ENCODE measurements around the gene POLR2J3. TPM values are rescaled to one million over a fixed set of nuclear protein-coding genes. Genes with fewer than 3 reads are reported as not detected.
"Not testable (repeated sequence)": the region's sequence is repeated elsewhere in the genome, so short reads cannot be mapped to it uniquely, and the experiment has no call there.

The POLR2J3 gene
- polyA plus RNA-seq, 3 donors = 24.4 to 133 (median 24.9) TPM

GRCh38 chr7:102583495-102583894 lies 11.1 kb upstream of the POLR2J3 start:
- H3K4me1 ChIP-seq (ENCODE audit: control insufficient read depth in 1 of 2, insufficient read depth in 2 of 2, low read length in 2 of 2); H3K9me3 Mint-ChIP-seq; H3K9ac ChIP-seq (ENCODE audit: insufficient read depth, low read length, poor library complexity, severe bottlenecking); H3K4me1 Mint-ChIP-seq; H3K4me2 ChIP-seq (replicated peaks; ENCODE audit: extremely low read depth, low read length, poor library complexity, severe bottlenecking); H3K27me3 Mint-ChIP-seq (ENCODE audit: low read depth in 3 of 3); H3K36me3 ChIP-seq (replicated peaks in 1 of 2; ENCODE audit: control insufficient read depth in 1 of 2, insufficient read depth in 2 of 2, low read length in 2 of 2); DNase-seq; H4K20me1 ChIP-seq (ENCODE audit: insufficient read depth, low read length); H3K36me3 Mint-ChIP-seq; H2AFZ ChIP-seq (ENCODE audit: insufficient read depth, low read depth, low read length, poor library complexity, severe bottlenecking); intact Hi-C loops (cut with micrococcal nuclease); H3K79me2 ChIP-seq (ENCODE audit: insufficient read depth, low read length); H3K27ac ChIP-seq (ENCODE audit: low read depth in 1 of 2, low read length in 2 of 2); H3K4me3 ChIP-seq (replicated peaks in 1 of 3; ENCODE audit: low read depth in 2 of 3, low read length in 3 of 3); H3K4me3 Mint-ChIP-seq; H3K27ac Mint-ChIP-seq; H3K27me3 ChIP-seq (ENCODE audit: control insufficient read depth in 2 of 2, insufficient read depth in 2 of 2, low read length in 2 of 2); H3K9me3 ChIP-seq (replicated peaks in 1 of 2; ENCODE audit: control insufficient read depth in 1 of 2, insufficient read depth in 1 of 2, low read length in 2 of 2): not testable (repeated sequence)
- no CpG with 5 or more reads among the region's 5 CpGs for WGBS (ENCODE audit: insufficient coverage)

GRCh38 chr7:102581722-102582121 lies 9.3 kb upstream of the POLR2J3 start:
- DNase-seq; intact Hi-C loops (cut with micrococcal nuclease): not testable (repeated sequence)
- WGBS (ENCODE audit: insufficient coverage) = no CpG with 5 or more reads among the region's 5 CpGs

GRCh38 chr7:102578486-102578885 lies 6.1 kb upstream of the POLR2J3 start:
- no CpG with 5 or more reads among the region's 5 CpGs for WGBS (ENCODE audit: insufficient coverage)

More at GRCh38 chr7:102581722-102582121, 9.3 kb upstream of the POLR2J3 start:
- H3K4me3 Mint-ChIP-seq; H3K27ac ChIP-seq (ENCODE audit: low read depth in 1 of 2, low read length in 2 of 2); H3K79me2 ChIP-seq (ENCODE audit: insufficient read depth, low read length); H3K9ac ChIP-seq (ENCODE audit: insufficient read depth, low read length, poor library complexity, severe bottlenecking); H2AFZ ChIP-seq (ENCODE audit: insufficient read depth, low read depth, low read length, poor library complexity, severe bottlenecking); H3K9me3 ChIP-seq (replicated peaks in 1 of 2; ENCODE audit: control insufficient read depth in 1 of 2, insufficient read depth in 1 of 2, low read length in 2 of 2); H3K36me3 Mint-ChIP-seq; H3K27me3 ChIP-seq (ENCODE audit: control insufficient read depth in 2 of 2, insufficient read depth in 2 of 2, low read length in 2 of 2); H3K36me3 ChIP-seq (replicated peaks in 1 of 2; ENCODE audit: control insufficient read depth in 1 of 2, insufficient read depth in 2 of 2, low read length in 2 of 2); H4K20me1 ChIP-seq (ENCODE audit: insufficient read depth, low read length); H3K4me1 ChIP-seq (ENCODE audit: control insufficient read depth in 1 of 2, insufficient read depth in 2 of 2, low read length in 2 of 2); H3K27me3 Mint-ChIP-seq (ENCODE audit: low read depth in 3 of 3); H3K4me1 Mint-ChIP-seq; H3K9me3 Mint-ChIP-seq; H3K27ac Mint-ChIP-seq; H3K4me2 ChIP-seq (replicated peaks; ENCODE audit: extremely low read depth, low read length, poor library complexity, severe bottlenecking); H3K4me3 ChIP-seq (replicated peaks in 1 of 3; ENCODE audit: low read depth in 2 of 3, low read length in 3 of 3): not testable (repeated sequence)

GRCh38 chr7:102577315-102578240 lies 5.2 kb upstream of the POLR2J3 start:
- H4K20me1 ChIP-seq (ENCODE audit: insufficient read depth, low read length); intact Hi-C loops (cut with micrococcal nuclease); H3K79me2 ChIP-seq (ENCODE audit: insufficient read depth, low read length); H3K9me3 Mint-ChIP-seq; H3K27me3 ChIP-seq (ENCODE audit: control insufficient read depth in 2 of 2, insufficient read depth in 2 of 2, low read length in 2 of 2); H3K36me3 Mint-ChIP-seq; H3K4me3 Mint-ChIP-seq; H3K27me3 Mint-ChIP-seq (ENCODE audit: low read depth in 3 of 3); H3K9ac ChIP-seq (ENCODE audit: insufficient read depth, low read length, poor library complexity, severe bottlenecking); H3K4me1 Mint-ChIP-seq; H3K4me3 ChIP-seq (replicated peaks in 1 of 3; ENCODE audit: low read depth in 2 of 3, low read length in 3 of 3); H3K36me3 ChIP-seq (replicated peaks in 1 of 2; ENCODE audit: control insufficient read depth in 1 of 2, insufficient read depth in 2 of 2, low read length in 2 of 2); H3K4me2 ChIP-seq (replicated peaks; ENCODE audit: extremely low read depth, low read length, poor library complexity, severe bottlenecking); H2AFZ ChIP-seq (ENCODE audit: insufficient read depth, low read depth, low read length, poor library complexity, severe bottlenecking); H3K27ac ChIP-seq (ENCODE audit: low read depth in 1 of 2, low read length in 2 of 2); H3K4me1 ChIP-seq (ENCODE audit: control insufficient read depth in 1 of 2, insufficient read depth in 2 of 2, low read length in 2 of 2); H3K27ac Mint-ChIP-seq; H3K9me3 ChIP-seq (replicated peaks in 1 of 2; ENCODE audit: control insufficient read depth in 1 of 2, insufficient read depth in 1 of 2, low read length in 2 of 2); DNase-seq: not testable (repeated sequence)
- WGBS (ENCODE audit: insufficient coverage) = 100% methylated on average over 1 of the region's 7 CpGs

More at GRCh38 chr7:102578486-102578885, 6.1 kb upstream of the POLR2J3 start:
- H3K27ac ChIP-seq (ENCODE audit: low read depth in 1 of 2, low read length in 2 of 2); H3K27ac Mint-ChIP-seq; H3K4me1 ChIP-seq (ENCODE audit: control insufficient read depth in 1 of 2, insufficient read depth in 2 of 2, low read length in 2 of 2); H3K9ac ChIP-seq (ENCODE audit: insufficient read depth, low read length, poor library complexity, severe bottlenecking); H3K36me3 ChIP-seq (replicated peaks in 1 of 2; ENCODE audit: control insufficient read depth in 1 of 2, insufficient read depth in 2 of 2, low read length in 2 of 2); intact Hi-C loops (cut with micrococcal nuclease); H3K27me3 ChIP-seq (ENCODE audit: control insufficient read depth in 2 of 2, insufficient read depth in 2 of 2, low read length in 2 of 2); H3K4me2 ChIP-seq (replicated peaks; ENCODE audit: extremely low read depth, low read length, poor library complexity, severe bottlenecking); H3K79me2 ChIP-seq (ENCODE audit: insufficient read depth, low read length); H3K4me3 Mint-ChIP-seq; H4K20me1 ChIP-seq (ENCODE audit: insufficient read depth, low read length); H3K9me3 ChIP-seq (replicated peaks in 1 of 2; ENCODE audit: control insufficient read depth in 1 of 2, insufficient read depth in 1 of 2, low read length in 2 of 2); H2AFZ ChIP-seq (ENCODE audit: insufficient read depth, low read depth, low read length, poor library complexity, severe bottlenecking); H3K4me1 Mint-ChIP-seq; H3K9me3 Mint-ChIP-seq; DNase-seq; H3K27me3 Mint-ChIP-seq (ENCODE audit: low read depth in 3 of 3); H3K36me3 Mint-ChIP-seq; H3K4me3 ChIP-seq (replicated peaks in 1 of 3; ENCODE audit: low read depth in 2 of 3, low read length in 3 of 3): not testable (repeated sequence)

Measured in CD14-positive monocyte (primary cell).